H1 (cell line): ENCODE measurements around the gene LHFPL2. TPM values are rescaled to one million over a fixed set of nuclear protein-coding genes. Genes with fewer than 3 reads are reported as not detected.

Source experiments
- CTCF ChIA-PET: fragments of 300-600 bp; sonication (Branson Sonifier 250); formaldehyde crosslinking; loops from one replicate; lab custom pipeline; 2021; ENCODE audit not compliant: partially characterized antibody; lab: Charles Lee
- POLR2A ChIA-PET: fragments of 300-600 bp; sonication (Branson Sonifier 250); formaldehyde crosslinking; loops from one replicate; lab custom pipeline; 2021; ENCODE audit warnings: inconsistent platforms; ENCODE audit not compliant: partially characterized antibody; lab: Charles Lee
- DNase-seq, 2 experiments: peaks; one replicate each; pipeline versions ENCODE4 v3.0.0 to v3.0.0-alpha.2; 2010 to 2022; ENCODE audit warnings: low spot score in 2 of 2, low read depth in 1 of 2, mixed read lengths in 1 of 2
- FAIRE-seq: peaks from 2 replicates; lab custom pipeline; 2011; peaks lifted over from hg19 to GRCh38; lab: Jason Lieb, UNC
- H2AFZ ChIP-seq: 2 replicates; pipeline ENCODE4 v1.8.1; 2012; ENCODE audit warnings: low read length, inconsistent platforms
- H2AK5ac ChIP-seq: 2 replicates; pipeline ENCODE4 v1.6.1; 2013; ENCODE audit warnings: low read depth, low read length
- H2BK120ac ChIP-seq: replicated peaks from 2 replicates; pipeline ENCODE3; 2013; ENCODE audit warnings: low read depth, low read length, inconsistent platforms
- H2BK12ac ChIP-seq: 2 replicates; pipeline ENCODE4 v1.6.1; 2013; ENCODE audit warnings: low read depth, low read length
- H2BK15ac ChIP-seq: 2 replicates; pipeline ENCODE4 v1.6.1; 2013; ENCODE audit warnings: low read length
- H2BK20ac ChIP-seq: 2 replicates; pipeline ENCODE4 v1.6.1; 2013; ENCODE audit warnings: low read length
- H2BK5ac ChIP-seq: 2 replicates; pipeline ENCODE4 v1.6.1; 2013; ENCODE audit warnings: low read depth, low read length
- H3K14ac ChIP-seq: 2 replicates; pipeline ENCODE4 v1.6.1; 2013; ENCODE audit warnings: inconsistent platforms; ENCODE audit not compliant: insufficient read length
- H3K18ac ChIP-seq: 2 replicates; pipeline ENCODE4 v1.6.1; 2013; ENCODE audit warnings: low read length; ENCODE audit errors: extremely low read depth
- H3K23ac ChIP-seq: 2 replicates; pipeline ENCODE4 v1.6.1; 2013; ENCODE audit warnings: inconsistent platforms; ENCODE audit not compliant: insufficient read length
- H3K23me2 ChIP-seq: 2 replicates; pipeline ENCODE4 v1.6.1; 2013; ENCODE audit warnings: low read depth, low read length
- H3K27ac ChIP-seq: 2 replicates; pipeline ENCODE4 v1.6.1; 2011; ENCODE audit warnings: low read depth, low read length, inconsistent platforms
- H3K27me3 ChIP-seq, 4 experiments: replicated peaks in 1 of 4; 1 replicate in 1 of 4; 2 replicates in 3 of 4; pipeline versions ENCODE4 v1.6.1 to v1.8.1; 2011 to 2013; ENCODE audit warnings: low read length in 3 of 4, mild to moderate bottlenecking in 3 of 4, inconsistent platforms in 2 of 4, mixed read lengths in 2 of 4, moderate library complexity in 1 of 4; ENCODE audit not compliant: control insufficient read depth in 3 of 4, insufficient read depth in 3 of 4; ENCODE audit errors: extremely low read depth in 1 of 4
- H3K36me3 ChIP-seq, 4 experiments: 2 replicates each; pipeline versions ENCODE4 v1.6.1 to v1.8.1; 2011 to 2013; ENCODE audit warnings: mild to moderate bottlenecking in 4 of 4, low read length in 3 of 4, moderate library complexity in 2 of 4, control low read depth in 1 of 4, inconsistent platforms in 1 of 4; ENCODE audit not compliant: insufficient read depth in 4 of 4, control insufficient read depth in 2 of 4
- H3K4ac ChIP-seq: replicated peaks from 2 replicates; pipeline ENCODE3; 2013; ENCODE audit warnings: low read length, low read depth, mixed read lengths, inconsistent platforms; ENCODE audit not compliant: insufficient read length
- H3K4me1 ChIP-seq, 4 experiments: replicated peaks in 1 of 4; 1 replicate in 1 of 4; 2 replicates in 3 of 4; pipeline versions ENCODE4 v1.6.1 to v1.8.1; 2011 to 2013; ENCODE audit warnings: low read length in 3 of 4, inconsistent platforms in 2 of 4, mixed read lengths in 1 of 4; ENCODE audit not compliant: insufficient read depth in 4 of 4, control insufficient read depth in 3 of 4
- H3K4me2 ChIP-seq, 2 experiments: 2 replicates each; pipeline versions ENCODE4 v1.6.1 to v1.8.1; 2011 to 2013; ENCODE audit warnings: low read depth in 2 of 2, low read length in 2 of 2, control low read depth in 1 of 2, inconsistent platforms in 1 of 2, mild to moderate bottlenecking in 1 of 2; ENCODE audit not compliant: insufficient read depth in 1 of 2
- H3K4me3 ChIP-seq, 4 experiments: fragments of 200-600, 300-600 bp in 1 of 4; sonication (generic), shearing (Covaris generic), sonication (Bioruptor Twin) in 1 of 4; 2 replicates each; pipeline versions ENCODE4 v1.5.1 to v1.8.1; 2011 to 2016; ENCODE audit warnings: low read length in 4 of 4, low read depth in 3 of 4, control low read depth in 2 of 4, inconsistent platforms in 2 of 4, mild to moderate bottlenecking in 2 of 4, mixed read lengths in 1 of 4, moderate library complexity in 1 of 4; ENCODE audit not compliant: insufficient read depth in 2 of 4; ENCODE audit errors: extremely low read depth in 1 of 4
- H3K56ac ChIP-seq: replicated peaks from 2 replicates; pipeline ENCODE3; 2013; ENCODE audit warnings: low read depth, mild to moderate bottlenecking, mixed read lengths, low read length, inconsistent platforms; ENCODE audit not compliant: insufficient read length
- H3K79me1 ChIP-seq: 2 replicates; pipeline ENCODE4 v1.6.1; 2013; ENCODE audit warnings: low read depth, low read length, control low read depth
- H3K79me2 ChIP-seq, 2 experiments: 2 replicates each; pipeline versions ENCODE4 v1.6.1 to v1.8.1; 2012 to 2013; ENCODE audit warnings: low read length in 2 of 2, mild to moderate bottlenecking in 2 of 2, inconsistent platforms in 1 of 2; ENCODE audit not compliant: insufficient read depth in 2 of 2, control insufficient read depth in 1 of 2
- H3K9ac ChIP-seq, 4 experiments: replicated peaks in 1 of 4; 1 replicate in 1 of 4; 2 replicates in 3 of 4; pipeline versions ENCODE4 v1.6.1 to v1.8.1; 2011 to 2013; ENCODE audit warnings: low read depth in 3 of 4, low read length in 3 of 4, control low read depth in 2 of 4, mild to moderate bottlenecking in 2 of 4, moderate library complexity in 2 of 4, inconsistent platforms in 1 of 4; ENCODE audit errors: extremely low read depth in 1 of 4
- H3K9me3 ChIP-seq, 2 experiments: 2 replicates each; pipeline versions ENCODE4 v1.6.1 to v1.8.1; 2012 to 2013; ENCODE audit warnings: mild to moderate bottlenecking in 2 of 2, moderate library complexity in 2 of 2, control low read depth in 1 of 2, inconsistent platforms in 1 of 2, low read depth in 1 of 2, low read length in 1 of 2, mixed read lengths in 1 of 2; ENCODE audit not compliant: insufficient read depth in 2 of 2
- H4K20me1 ChIP-seq, 2 experiments: replicated peaks in 1 of 2; 2 replicates each; pipeline versions ENCODE3 to v1.8.1; 2011 to 2013; ENCODE audit warnings: inconsistent platforms in 2 of 2, low read length in 2 of 2, mild to moderate bottlenecking in 1 of 2; ENCODE audit not compliant: insufficient read depth in 2 of 2, control insufficient read depth in 1 of 2
- H4K5ac ChIP-seq: 2 replicates; pipeline ENCODE4 v1.6.1; 2013; ENCODE audit warnings: low read length, low read depth, mixed read lengths, inconsistent platforms; ENCODE audit not compliant: insufficient read length
- H4K8ac ChIP-seq: 2 replicates; pipeline ENCODE4 v1.8.0; 2013; ENCODE audit warnings: mild to moderate bottlenecking, moderate library complexity, low read length, inconsistent platforms; ENCODE audit not compliant: insufficient read depth; ENCODE audit errors: extremely low read depth
- H4K91ac ChIP-seq: replicated peaks from 2 replicates; pipeline ENCODE3; 2013; ENCODE audit warnings: low read length, mixed read lengths, inconsistent platforms; ENCODE audit not compliant: insufficient read length
- ATF3 ChIP-seq: IDR thresholded peaks from 2 replicates; pipeline ENCODE4 v1.6.1; 2011; ENCODE audit warnings: low read depth, mild to moderate bottlenecking, low read length; ENCODE audit not compliant: insufficient read depth
- BRCA1 ChIP-seq: IDR thresholded peaks from 2 replicates; pipeline ENCODE4 v1.6.1; 2012; ENCODE audit warnings: low read depth, low read length, improper control_type of control experiment
- EGR1 ChIP-seq: IDR thresholded peaks from 2 replicates; pipeline ENCODE4 v1.6.1; 2011; ENCODE audit warnings: low read depth, low read length, borderline replicate concordance
- JUND ChIP-seq: IDR thresholded peaks from 2 replicates; pipeline ENCODE4 v1.6.1; 2011; ENCODE audit warnings: mild to moderate bottlenecking, improper control_type of control experiment, low read length
- POLR2AphosphoS5 ChIP-seq: IDR thresholded peaks from 2 replicates; pipeline ENCODE4 v1.6.1; 2011; ENCODE audit warnings: low read depth, low read length
- RAD21 ChIP-seq, 2 experiments: IDR thresholded peaks in 1 of 2; conservative IDR thresholded peaks in 1 of 2; 2 replicates each; pipeline ENCODE4 v1.6.1; 2011; ENCODE audit warnings: low read depth in 2 of 2, low read length in 2 of 2, improper control_type of control experiment in 1 of 2, inconsistent platforms in 1 of 2, mild to moderate bottlenecking in 1 of 2, moderate library complexity in 1 of 2
- RBBP5 ChIP-seq: IDR thresholded peaks from 2 replicates; pipeline ENCODE4 v1.7.1; 2012; ENCODE audit warnings: low read depth, mild to moderate bottlenecking, inconsistent platforms, low read length, moderate library complexity, borderline replicate concordance
- TBP ChIP-seq: IDR thresholded peaks from 2 replicates; pipeline ENCODE4 v1.6.1; 2011; ENCODE audit warnings: low read depth, low read length, improper control_type of control experiment
- USF2 ChIP-seq: IDR thresholded peaks from 2 replicates; pipeline ENCODE4 v1.6.1; 2011; ENCODE audit warnings: low read length, improper control_type of control experiment
- ZNF274 ChIP-seq: IDR thresholded peaks from 2 replicates; pipeline ENCODE4 v1.7.0; 2012; ENCODE audit warnings: low read length, borderline replicate concordance; ENCODE audit errors: extremely low read depth
- WGBS, 2 experiments: shearing (Covaris generic) in 1 of 2; methylation state at CpG; one replicate each; pipeline versions ENCODE4 v1.1.6 to v1.1.7; 2013 to 2015; ENCODE audit warnings: low lambda C conversion rate in 2 of 2, mixed read lengths in 2 of 2, inconsistent platforms in 1 of 2, low coverage in 1 of 2, missing lambda C conversion rate in 1 of 2; ENCODE audit not compliant: insufficient replicate concordance in 2 of 2, insufficient coverage in 1 of 2, insufficient read length in 1 of 2; ENCODE audit errors: extremely low coverage in 1 of 2, missing lambda C conversion rate in 1 of 2; 5-methylcytosine and 5-hydroxymethylcytosine counted together
- polyA plus RNA-seq, 7 experiments: library from polyadenylated mRNA; depleted of rRNA in 3 of 7; stranded (reverse) in 5 of 7; unstranded in 2 of 7; fragments of >200 nt in 5 of 7; fragments of 200-250 nt in 2 of 7; gene quantifications; 1 replicate in 5 of 7; 2 replicates in 1 of 7; 4 replicates in 1 of 7; pipeline versions ENCODE4 v1.2.1 to v1.2.3, GENCODE V29; 2011 to 2013; ENCODE audit warnings: missing spikeins in 2 of 7, mixed read lengths in 2 of 7
- total RNA-seq: library from RNA; stranded (reverse); fragmentation: NEBNext Ultra II Directional; extraction: Animal tissue kit (Norgen Biotek cat#: 25700); gene quantifications from 2 replicates; pipeline ENCODE4 v1.2.1, GENCODE V29; 2021

LHFPL2 gene
- total and polyA plus RNA-seq, 2 of the 8 experiments (the other 6 are each of a cell fraction or from before 2014, with no cell fraction given) = 9.6 to 43.0 TPM

GRCh38 chr5:78637468-78637867 is 11.1 kb downstream of the LHFPL2 start:
- Histone ChIP-seq H2BK120ac (no peak overlapping the region), H3K4me3 (no peak overlapping the region), H4K91ac (no peak overlapping the region), H3K9me3 (no peaks in the 10 kb centered on the region), H2BK5ac (no peak overlapping the region), H2AFZ (no peak overlapping the region), H3K79me1 (peaks cover 12% of the 10 kb centered on the region), H3K23me2 (no peaks in the 10 kb centered on the region), H2AK5ac (no peak overlapping the region), H4K5ac (no peak overlapping the region), H3K4me2 (no peak overlapping the region), H3K36me3 (no peaks in the 10 kb centered on the region; a peak in 1 of 8 replicates), H3K79me2 (peaks cover 3 to 96% of the 10 kb centered on the region in 2 experiments), H3K14ac (no peak overlapping the region), H3K27me3 (peaks cover 0 to 1% (median 0%) of the 10 kb centered on the region in 4 experiments; a peak in 1 of 7 replicates), H2BK12ac (no peak overlapping the region), H2BK15ac (no peak overlapping the region), H3K9ac (no peak overlapping the region), H3K4me1 (peaks cover 2 to 20% (median 12%) of the 10 kb centered on the region in 4 experiments), H4K20me1 (peaks cover 21 to 31% of the 10 kb centered on the region in 2 experiments), H3K18ac (no peak overlapping the region), H3K27ac (no peak overlapping the region), H2BK20ac (no peak overlapping the region), H3K56ac (no peak overlapping the region), H4K8ac (no peak overlapping the region), H3K23ac (no peak overlapping the region), H3K4ac (no peak overlapping the region)
- TF ChIP-seq BRCA1 = no peak
- no peak for TF ChIP-seq ZNF274
- TF ChIP-seq EGR1 = no peak
- TF ChIP-seq RAD21 (IDR thresholded peaks at IDR 0.05 in 1 of 2, conservative IDR thresholded peaks at IDR 0.05 in 1 of 2; ENCODE audit: low read depth in 2 of 2, low read length in 2 of 2) = no peak
- TF ChIP-seq USF2 = no peak
- no peak for TF ChIP-seq RBBP5
- no peak for TF ChIP-seq POLR2AphosphoS5
- TF ChIP-seq TBP = no peak
- TF ChIP-seq ATF3 = no peak
- no peak for TF ChIP-seq JUND
- DNase-seq = no peak
- no peak for FAIRE-seq
- CTCF ChIA-PET = interaction anchor here (0.9 to 2.8 kb wide), 9 partner anchors 9 to 333 kb away, joined by 3 to 13 read pairs (median 4); no protein-coding TSS in a partner anchor
- POLR2A ChIA-PET = interaction anchor here (1.0 to 4.8 kb wide), 3 partner anchors 11 to 74 kb away, joined by 3 to 40 read pairs (median 4); partner anchors contain the start of gene LHFPL2
- WGBS, 2 experiments = 87% methylated on average over 5 of the region's 5 CpGs; no CpG with 5 or more reads in 1 of the 2 experiments
